ENCODE data around the gene FAT1. TPM values are rescaled to one million over a fixed set of nuclear protein-coding genes. Genes with fewer than 3 reads are reported as not detected.

Gene FAT1
- total and polyA plus RNA-seq, 9 of the 15 experiments (the other 6 are each of a cell fraction or from before 2014, with no cell fraction given), result 6.0 to 38.4 (median 21.4) TPM

DNA sequence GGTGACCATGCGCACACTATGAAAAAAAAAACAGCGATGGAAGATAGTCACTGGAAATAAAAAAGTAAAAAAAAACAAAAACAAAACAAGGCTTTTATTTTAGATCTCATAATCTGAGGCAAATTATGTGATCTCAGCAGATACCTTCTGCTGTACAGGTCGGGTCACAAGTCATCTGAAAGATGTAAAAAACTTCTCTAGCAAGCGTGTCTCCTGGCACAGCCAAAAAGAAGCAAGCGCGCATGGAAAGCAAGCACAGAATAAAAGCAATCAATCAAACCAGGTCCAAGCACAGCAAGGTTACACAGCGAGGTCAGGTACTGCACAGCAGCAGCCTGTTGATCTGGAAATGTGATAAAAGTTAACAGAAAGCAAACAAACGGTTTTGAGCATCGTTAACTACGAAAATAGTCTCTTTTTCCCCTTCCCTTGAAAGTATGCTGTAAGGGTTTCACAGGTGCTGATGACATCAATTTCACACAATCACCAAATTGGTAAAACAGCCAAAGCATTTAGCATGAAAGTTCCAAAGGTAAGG, 89.0 kb downstream of the FAT1 start (continued):
- TF ChIP-seq, protein P1, sequence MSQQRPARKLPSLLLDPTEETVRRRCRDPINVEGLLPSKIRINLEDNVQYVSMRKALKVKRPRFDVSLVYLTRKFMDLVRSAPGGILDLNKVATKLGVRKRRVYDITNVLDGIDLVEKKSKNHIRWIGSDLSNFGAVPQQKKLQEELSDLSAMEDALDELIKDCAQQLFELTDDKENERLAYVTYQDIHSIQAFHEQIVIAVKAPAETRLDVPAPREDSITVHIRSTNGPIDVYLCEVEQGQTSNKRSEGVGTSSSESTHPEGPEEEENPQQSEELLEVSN (IDR thresholded peaks at IDR 0.05; ENCODE audit: borderline replicate concordance in 1 of 2, extremely low read depth in 1 of 2, insufficient read depth in 1 of 2, insufficient read length in 1 of 2, low read depth in 1 of 2, low read length in 1 of 2, poor library complexity in 1 of 2, severe bottlenecking in 1 of 2), result no peak
- TF ChIP-seq ZSCAN32 (CRISPR knock-in tag; IDR thresholded peaks at IDR 0.05), result no peak

DNA sequence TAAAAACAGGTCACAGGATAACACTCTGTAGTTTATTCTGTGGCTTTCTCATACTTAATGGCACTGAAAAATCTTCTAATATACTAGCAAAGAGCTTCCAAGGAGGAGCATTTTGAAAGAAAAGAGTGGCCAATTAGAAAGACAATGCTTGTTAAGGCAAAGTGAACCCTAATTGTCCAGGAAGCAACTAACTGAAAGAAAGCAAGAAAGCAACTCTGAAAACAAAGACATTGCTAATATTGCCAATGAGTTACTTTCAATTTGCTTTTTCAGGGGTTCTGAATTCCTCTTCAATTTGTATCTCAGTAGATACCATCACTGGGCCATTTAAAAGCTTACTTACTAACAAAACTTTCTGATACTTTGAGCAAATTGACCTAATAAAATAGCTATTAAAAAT, 89.8 kb downstream of the FAT1 start:
- Histone ChIP-seq H3K9ac (ENCODE audit: insufficient read depth in 1 of 2, low read depth in 2 of 2, low read length in 2 of 2) (no peak overlapping the region), H3K36me3 (ENCODE audit: control insufficient read depth, insufficient read depth, low read length) (peaks cover 11% of the 10 kb centered on the region; the same call in 2 of the 3 replicates), H3K4me2 (ENCODE audit: insufficient read depth, low read length) (no peak overlapping the region), H3K9me3 (replicated peaks; ENCODE audit: control insufficient read depth, insufficient read depth, low read depth, low read length) (no peaks in the 10 kb centered on the region), H4K20me1 (replicated peaks; ENCODE audit: control insufficient read depth, insufficient read depth, low read length) (no peaks in the 10 kb centered on the region), H3K27ac (ENCODE audit: extremely low read depth, low read depth, low read length) (no peak overlapping the region), H3K9me1 (ENCODE audit: control insufficient read depth, insufficient read depth, low read length) (no peaks in the 10 kb centered on the region), H3K79me2 (ENCODE audit: control insufficient read depth, insufficient read depth, low read length) (no peaks in the 10 kb centered on the region), H3K4me1 (replicated peaks in 1 of 2; ENCODE audit: control insufficient read depth in 2 of 2, insufficient read depth in 2 of 2, low read length in 2 of 2) (no peaks in the 10 kb centered on the region), H2AFZ (ENCODE audit: low read depth, low read length) (no peak overlapping the region), H3K27me3 (ENCODE audit: control insufficient read depth in 2 of 2, insufficient read depth in 2 of 2, low read length in 2 of 2) (no peaks in the 10 kb centered on the region; a peak in 1 of 5 replicates), H3K4me3 (no peak overlapping the region)
- in situ Hi-C loops (cut with MboI) (no loop called here), intact Hi-C loops (cut with micrococcal nuclease) (no loop called here)
- no TSS peak for BruUV-seq (replicated peaks)
- DNase-seq (ENCODE audit: extremely low read depth in 1 of 4, low spot score in 3 of 4) (no peak), ATAC-seq (no peak), FAIRE-seq (no peak)
- POLR2A ChIA-PET, result no interaction called here
- TF ChIP-seq XRCC5 (IDR thresholded peaks at IDR 0.05; ENCODE audit: low read depth, low read length) (no peak), TRIM24 (IDR thresholded peaks at IDR 0.05) (no peak), SMARCE1 (IDR thresholded peaks at IDR 0.05) (no peak), SMARCA5 (IDR thresholded peaks at IDR 0.05) (no peak), SAP30 (IDR thresholded peaks at IDR 0.05; ENCODE audit: borderline replicate concordance, insufficient read depth, low read depth, low read length, poor library complexity, severe bottlenecking) (no peak), HMGN3 (IDR thresholded peaks at IDR 0.05; ENCODE audit: borderline replicate concordance, extremely low read depth, insufficient read length, low read depth, low read length) (no peak), ZNF644 (tag; IDR thresholded peaks at IDR 0.05; ENCODE audit: low read depth) (no peak), POLR2A (conservative IDR thresholded peaks at IDR 0.05) (no peak), SMARCC2 (IDR thresholded peaks at IDR 0.05; ENCODE audit: low read depth) (no peak)
- TF ChIP-seq, protein P2, sequence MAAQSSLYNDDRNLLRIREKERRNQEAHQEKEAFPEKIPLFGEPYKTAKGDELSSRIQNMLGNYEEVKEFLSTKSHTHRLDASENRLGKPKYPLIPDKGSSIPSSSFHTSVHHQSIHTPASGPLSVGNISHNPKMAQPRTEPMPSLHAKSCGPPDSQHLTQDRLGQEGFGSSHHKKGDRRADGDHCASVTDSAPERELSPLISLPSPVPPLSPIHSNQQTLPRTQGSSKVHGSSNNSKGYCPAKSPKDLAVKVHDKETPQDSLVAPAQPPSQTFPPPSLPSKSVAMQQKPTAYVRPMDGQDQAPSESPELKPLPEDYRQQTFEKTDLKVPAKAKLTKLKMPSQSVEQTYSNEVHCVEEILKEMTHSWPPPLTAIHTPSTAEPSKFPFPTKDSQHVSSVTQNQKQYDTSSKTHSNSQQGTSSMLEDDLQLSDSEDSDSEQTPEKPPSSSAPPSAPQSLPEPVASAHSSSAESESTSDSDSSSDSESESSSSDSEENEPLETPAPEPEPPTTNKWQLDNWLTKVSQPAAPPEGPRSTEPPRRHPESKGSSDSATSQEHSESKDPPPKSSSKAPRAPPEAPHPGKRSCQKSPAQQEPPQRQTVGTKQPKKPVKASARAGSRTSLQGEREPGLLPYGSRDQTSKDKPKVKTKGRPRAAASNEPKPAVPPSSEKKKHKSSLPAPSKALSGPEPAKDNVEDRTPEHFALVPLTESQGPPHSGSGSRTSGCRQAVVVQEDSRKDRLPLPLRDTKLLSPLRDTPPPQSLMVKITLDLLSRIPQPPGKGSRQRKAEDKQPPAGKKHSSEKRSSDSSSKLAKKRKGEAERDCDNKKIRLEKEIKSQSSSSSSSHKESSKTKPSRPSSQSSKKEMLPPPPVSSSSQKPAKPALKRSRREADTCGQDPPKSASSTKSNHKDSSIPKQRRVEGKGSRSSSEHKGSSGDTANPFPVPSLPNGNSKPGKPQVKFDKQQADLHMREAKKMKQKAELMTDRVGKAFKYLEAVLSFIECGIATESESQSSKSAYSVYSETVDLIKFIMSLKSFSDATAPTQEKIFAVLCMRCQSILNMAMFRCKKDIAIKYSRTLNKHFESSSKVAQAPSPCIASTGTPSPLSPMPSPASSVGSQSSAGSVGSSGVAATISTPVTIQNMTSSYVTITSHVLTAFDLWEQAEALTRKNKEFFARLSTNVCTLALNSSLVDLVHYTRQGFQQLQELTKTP (IDR thresholded peaks at IDR 0.05; ENCODE audit: low read depth in 1 of 2, partially characterized antibody in 2 of 2), result no peak
- TF ChIP-seq, protein P3, sequence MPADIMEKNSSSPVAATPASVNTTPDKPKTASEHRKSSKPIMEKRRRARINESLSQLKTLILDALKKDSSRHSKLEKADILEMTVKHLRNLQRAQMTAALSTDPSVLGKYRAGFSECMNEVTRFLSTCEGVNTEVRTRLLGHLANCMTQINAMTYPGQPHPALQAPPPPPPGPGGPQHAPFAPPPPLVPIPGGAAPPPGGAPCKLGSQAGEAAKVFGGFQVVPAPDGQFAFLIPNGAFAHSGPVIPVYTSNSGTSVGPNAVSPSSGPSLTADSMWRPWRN (IDR thresholded peaks at IDR 0.05; ENCODE audit: low read depth), result no peak
- CTCF ChIA-PET (ENCODE audit: low intra/inter-chr PET ratio), result no interaction called here
